Measurements from ENCODE around the gene ATF2. TPM values are rescaled to one million over a fixed set of nuclear protein-coding genes. Genes with fewer than 3 reads are reported as not detected.
A peak's percentile ranks its signal among the peaks of the same experiment; 100 is the strongest.
"Not testable (repeated sequence)": the region's sequence is repeated elsewhere in the genome, so short reads cannot be mapped to it uniquely, and the experiment has no call there.

The ATF2 gene
- total and polyA plus RNA-seq, 2 donors from 2014 or later = 14.1 to 55.6 TPM

- H3K9ac ChIP-seq (ENCODE audit: low read length in 3 of 3) = no peak overlapping the region
- peak; percentile 97 for FAIRE-seq
- H3K27ac ChIP-seq (ENCODE audit: low read depth in 2 of 2, low read length in 2 of 2) = no peak overlapping the region
- H3K4me1 ChIP-seq (ENCODE audit: control insufficient read depth in 2 of 3, insufficient read depth in 2 of 3, low read depth in 1 of 3, low read length in 3 of 3) = no peaks in the 10 kb centered on the region
- H3K36me3 ChIP-seq (ENCODE audit: control insufficient read depth in 2 of 3, insufficient read depth in 3 of 3, low read length in 3 of 3) = peaks cover 2 to 9% (median 4%) of the 10 kb centered on the region in 3 donors
- intact Hi-C loops (cut with DNase I) = no loop called here
- no peak overlapping the region for H3K4me3 ChIP-seq (ENCODE audit: low read length in 3 of 3)
- peak; percentile 60 for TF ChIP-seq CTCF (IDR thresholded peaks at IDR 0.05; ENCODE audit: borderline replicate concordance, extremely low read depth, insufficient read depth)
- DNase-seq = peak in 2 of 5 donors; percentile 65 to 70
- H3K27me3 ChIP-seq (ENCODE audit: control insufficient read depth, insufficient read depth, low read length) = no peaks in the 10 kb centered on the region
- H3K9me3 ChIP-seq (ENCODE audit: control insufficient read depth in 2 of 3, insufficient read depth in 1 of 3, low read length in 3 of 3) = no peaks in the 10 kb centered on the region
These were observed 56.8 kb downstream of the ATF2 start for GRCh38 chr2:175111200-175111657.

- H3K36me3 ChIP-seq (ENCODE audit: control insufficient read depth in 2 of 3, insufficient read depth in 3 of 3, low read length in 3 of 3); H3K4me3 ChIP-seq (ENCODE audit: low read length in 3 of 3); H3K4me1 ChIP-seq (ENCODE audit: control insufficient read depth in 2 of 3, insufficient read depth in 2 of 3, low read depth in 1 of 3, low read length in 3 of 3); H3K27me3 ChIP-seq (ENCODE audit: control insufficient read depth, insufficient read depth, low read length); FAIRE-seq; H3K27ac ChIP-seq (ENCODE audit: low read depth in 2 of 2, low read length in 2 of 2); H3K9me3 ChIP-seq (ENCODE audit: control insufficient read depth in 2 of 3, insufficient read depth in 1 of 3, low read length in 3 of 3); H3K9ac ChIP-seq (ENCODE audit: low read length in 3 of 3); intact Hi-C loops (cut with DNase I): not testable (repeated sequence)
- peak in 1 of 5 donors; percentile 72 for DNase-seq
These were observed 59.9 kb downstream of the ATF2 start for GRCh38 chr2:175108091-175108490.

- Histone ChIP-seq H3K27ac (ENCODE audit: low read depth in 2 of 2, low read length in 2 of 2) (no peak overlapping the region), H3K36me3 (ENCODE audit: control insufficient read depth in 2 of 3, insufficient read depth in 3 of 3, low read length in 3 of 3) (peaks cover 0 to 6% (median 0%) of the 10 kb centered on the region in 3 donors), H3K9me3 (ENCODE audit: control insufficient read depth in 2 of 3, insufficient read depth in 1 of 3, low read length in 3 of 3) (no peaks in the 10 kb centered on the region), H3K4me1 (ENCODE audit: control insufficient read depth in 2 of 3, insufficient read depth in 2 of 3, low read depth in 1 of 3, low read length in 3 of 3) (no peaks in the 10 kb centered on the region), H3K9ac (ENCODE audit: low read length in 3 of 3) (no peak overlapping the region), H3K4me3 (ENCODE audit: low read length in 3 of 3) (no peak overlapping the region), H3K27me3 (ENCODE audit: control insufficient read depth, insufficient read depth, low read length) (no peaks in the 10 kb centered on the region)
- intact Hi-C loops (cut with DNase I) = no loop called here
- DNase-seq = no peak
- no peak for FAIRE-seq
- TF ChIP-seq CTCF (IDR thresholded peaks at IDR 0.05; ENCODE audit: borderline replicate concordance, extremely low read depth, insufficient read depth) = no peak
These were observed 60.9 kb downstream of the ATF2 start for GRCh38 chr2:175107146-175107545.

GRCh38 chr2:175103191-175103590 lies 64.8 kb downstream of the ATF2 start:
- Histone ChIP-seq H3K9me3 (ENCODE audit: control insufficient read depth in 2 of 3, insufficient read depth in 1 of 3, low read length in 3 of 3) (no peaks in the 10 kb centered on the region), H3K27me3 (ENCODE audit: control insufficient read depth, insufficient read depth, low read length) (no peaks in the 10 kb centered on the region), H3K4me1 (ENCODE audit: control insufficient read depth in 2 of 3, insufficient read depth in 2 of 3, low read depth in 1 of 3, low read length in 3 of 3) (no peaks in the 10 kb centered on the region), H3K36me3 (ENCODE audit: control insufficient read depth in 2 of 3, insufficient read depth in 3 of 3, low read length in 3 of 3) (peaks cover 2 to 6% (median 6%) of the 10 kb centered on the region in 3 donors), H3K4me3 (ENCODE audit: low read length in 3 of 3) (no peak overlapping the region), H3K9ac (ENCODE audit: low read length in 3 of 3) (no peak overlapping the region), H3K27ac (ENCODE audit: low read depth in 2 of 2, low read length in 2 of 2) (no peak overlapping the region)
- TF ChIP-seq CTCF (IDR thresholded peaks at IDR 0.05; ENCODE audit: borderline replicate concordance, extremely low read depth, insufficient read depth) = no peak
- FAIRE-seq (no peak), DNase-seq (no peak)
- intact Hi-C loops (cut with DNase I) = no loop called here

Data from kidney (tissue), 14 donors.